B cell (primary cell): ENCODE data around the gene DGKE. TPM values are rescaled to one million over a fixed set of nuclear protein-coding genes. Genes with fewer than 3 reads are reported as not detected.

Source experiments
- ATAC-seq: fragments of 200-7000 bp; cut with Tn5 transposase; one replicate; pipeline ENCODE4 v1.10.0; 2021; ENCODE audit warnings: low read depth, mild to moderate bottlenecking, moderate number of reproducible peaks, moderate library complexity
- CTCF ChIA-PET: fragments of 350-600 bp; sonication (Branson Sonifier 250); formaldehyde crosslinking; loops from one replicate; lab custom pipeline; 2021; ENCODE audit warnings: antibody characterized with exemption, inconsistent platforms; lab: Charles Lee
- POLR2A ChIA-PET: fragments of 350-600 bp; sonication (Branson Sonifier 250); formaldehyde crosslinking; loops from one replicate; lab custom pipeline; 2021; ENCODE audit warnings: antibody characterized with exemption; lab: Charles Lee
- DNase-seq: peaks from one replicate; pipeline ENCODE4 v3.0.0; 2013
- H2AFZ ChIP-seq: 2 replicates; pipeline ENCODE4 v1.6.1; 2012; ENCODE audit warnings: mild to moderate bottlenecking, low read depth, low read length; ENCODE audit not compliant: insufficient read depth, poor library complexity, severe bottlenecking
- H3K27ac ChIP-seq, 2 donors: 1 replicate in 1 of 2; 2 replicates in 1 of 2; pipeline ENCODE4 v1.5.1; 2012 to 2013; ENCODE audit warnings: low read length in 2 of 2, mild to moderate bottlenecking in 2 of 2, moderate library complexity in 1 of 2
- H3K27me3 ChIP-seq, 4 experiments: fragments of 200-600 bp in 1 of 4; sonication (generic) in 1 of 4; replicated peaks in 1 of 4; 1 replicate in 2 of 4; 2 replicates in 2 of 4; pipeline versions ENCODE4 v1.6.1 to v1.7.0; 2013 to 2016; ENCODE audit warnings: low read length in 3 of 4, mild to moderate bottlenecking in 2 of 4, mixed read lengths in 1 of 4, moderate library complexity in 1 of 4; ENCODE audit not compliant: insufficient read depth in 4 of 4, control insufficient read depth in 3 of 4; ENCODE audit errors: control extremely low read depth in 1 of 4
- H3K36me3 ChIP-seq, 2 experiments: replicated peaks in 1 of 2; 1 replicate in 1 of 2; 2 replicates in 1 of 2; pipeline versions ENCODE4 v1.6.1 to v1.7.1; 2013; ENCODE audit warnings: low read length in 1 of 2; ENCODE audit not compliant: insufficient read depth in 2 of 2, control insufficient read depth in 1 of 2; ENCODE audit errors: control extremely low read depth in 1 of 2, extremely low read depth in 1 of 2
- H3K4me1 ChIP-seq, 2 donors: fragments of 200-600 bp in 1 of 2; sonication (generic) in 1 of 2; 1 replicate in 1 of 2; 2 replicates in 1 of 2; pipeline versions ENCODE4 v1.5.1 to v1.6.1; 2013 to 2017; ENCODE audit warnings: low read length in 2 of 2; ENCODE audit not compliant: control insufficient read depth in 2 of 2, insufficient read depth in 2 of 2
- H3K4me2 ChIP-seq: replicated peaks from 2 replicates; pipeline ENCODE3; 2012; ENCODE audit warnings: mild to moderate bottlenecking, low read depth, low read length; ENCODE audit not compliant: poor library complexity, severe bottlenecking
- H3K4me3 ChIP-seq, 5 experiments: fragments of 200-600 bp in 1 of 5; sonication (generic) in 1 of 5; 1 replicate in 3 of 5; 2 replicates in 2 of 5; pipeline versions ENCODE4 v1.5.1 to v1.7.0; 2011 to 2016; ENCODE audit warnings: low read length in 4 of 5, mild to moderate bottlenecking in 4 of 5, low read depth in 2 of 5, control low read depth in 1 of 5, moderate library complexity in 1 of 5; ENCODE audit not compliant: insufficient read depth in 1 of 5; ENCODE audit errors: control extremely low read depth in 1 of 5, extremely low read depth in 1 of 5
- H3K79me2 ChIP-seq: fragments of 200-600 bp; sonication (generic); one replicate; pipeline ENCODE4 v1.6.0; 2016; ENCODE audit warnings: low read length; ENCODE audit not compliant: control insufficient read depth, insufficient read depth
- H3K9ac ChIP-seq: fragments of 200-600 bp; sonication (generic); 2 replicates; pipeline ENCODE4 v1.6.1; 2017; ENCODE audit warnings: mild to moderate bottlenecking, low read length, moderate library complexity
- H3K9me3 ChIP-seq, 3 donors: one replicate each; pipeline versions ENCODE4 v1.6.1 to v1.7.1; 2013; ENCODE audit warnings: low read length in 2 of 3; ENCODE audit not compliant: control insufficient read depth in 2 of 3, insufficient read depth in 1 of 3; ENCODE audit errors: control extremely low read depth in 1 of 3
- H4K20me1 ChIP-seq: 2 replicates; pipeline ENCODE4 v1.6.0; 2012; ENCODE audit warnings: mild to moderate bottlenecking, low read length; ENCODE audit not compliant: insufficient read depth, control insufficient read depth, poor library complexity, severe bottlenecking
- H3K27ac Mint-ChIP-seq: one replicate; pipeline ENCODE4 v1.8.0; 2021; ENCODE audit warnings: mixed read lengths
- H3K27me3 Mint-ChIP-seq: one replicate; pipeline ENCODE4 v1.8.0; 2021; ENCODE audit warnings: mixed read lengths
- H3K4me1 Mint-ChIP-seq: one replicate; pipeline ENCODE4 v1.8.0; 2021; ENCODE audit warnings: mixed read lengths
- H3K4me3 Mint-ChIP-seq: one replicate; pipeline ENCODE4 v1.8.0; 2021; ENCODE audit warnings: mixed read lengths
- H3K9me3 Mint-ChIP-seq: one replicate; pipeline ENCODE4 v1.8.0; 2022; ENCODE audit warnings: mixed read lengths; ENCODE audit not compliant: insufficient read depth
- CTCF ChIP-seq: fragments of 200-600 bp; IDR thresholded peaks from one replicate; pipeline ENCODE4 v1.8.0; 2022; ENCODE audit warnings: antibody characterized with exemption, mild to moderate bottlenecking
- EZH2 ChIP-seq: IDR thresholded peaks from 2 replicates; pipeline ENCODE4 v1.6.1; 2012; ENCODE audit warnings: borderline replicate concordance, low read depth, mild to moderate bottlenecking, moderate library complexity, low read length; ENCODE audit not compliant: insufficient read depth, poor library complexity, severe bottlenecking
- WGBS: methylation state at CpG from one replicate; pipeline ENCODE4 v1.1.5; 2013; ENCODE audit warnings: missing lambda C conversion rate; ENCODE audit not compliant: insufficient coverage; 5-methylcytosine and 5-hydroxymethylcytosine counted together
- intact Hi-C: fragments of 100-400 bp; cut with micrococcal nuclease; formaldehyde crosslinking; loops from one replicate; pipeline ENCODE4 v1.10.0; 2022
- polyA plus RNA-seq: library from polyadenylated mRNA; depleted of rRNA; stranded (reverse); fragments of >200 nt; gene quantifications from 2 replicates; pipeline ENCODE4 v1.2.3, GENCODE V29; 2012
- total RNA-seq, 2 donors: library from RNA; stranded (reverse); fragments of 120-200 nt in 1 of 2; gene quantifications; 1 replicate in 1 of 2; 2 replicates in 1 of 2; pipeline versions ENCODE4 v1.2.3 to v1.2.4, GENCODE V29; 2013 to 2022

Gene DGKE
- total and polyA plus RNA-seq, 2 donors (not counting 1 experiment from before 2014, with no cell fraction given): 8.9 to 28.1 TPM

GRCh38 chr17:56883616-56884015 is 49.7 kb downstream of the DGKE start:
- ChIA-PET CTCF (no interaction called here), POLR2A (no interaction called here)
- H3K4me1 ChIP-seq: peaks cover 0 to 3% of the 10 kb centered on the region in 2 donors
- no peaks in the 10 kb centered on the region for H3K27me3 ChIP-seq
- intact Hi-C loops: no loop called here
- peaks cover 0 to 13% (median 13%) of the 10 kb centered on the region in 3 donors for H3K9me3 ChIP-seq
- H3K9me3 Mint-ChIP-seq: peaks cover 5% of the 10 kb centered on the region
- H3K36me3 ChIP-seq: peaks cover 3 to 25% of the 10 kb centered on the region in 2 experiments
- no peaks in the 10 kb centered on the region for H3K79me2 ChIP-seq
- no peak overlapping the region for H3K27ac Mint-ChIP-seq
- no peak overlapping the region for H3K9ac ChIP-seq
- H4K20me1 ChIP-seq: no peaks in the 10 kb centered on the region
- H3K27ac ChIP-seq: no peak overlapping the region
- no peak overlapping the region for H3K4me3 Mint-ChIP-seq
- no peak overlapping the region for H3K4me2 ChIP-seq
- H2AFZ ChIP-seq: no peak overlapping the region
- H3K27me3 Mint-ChIP-seq: no peaks in the 10 kb centered on the region
- WGBS: no CpG with 5 or more reads among the region's 1 CpG
- H3K4me3 ChIP-seq: no peak overlapping the region
- DNase-seq (no peak), ATAC-seq (no peak)
- H3K4me1 Mint-ChIP-seq: peaks cover 2% of the 10 kb centered on the region
- TF ChIP-seq CTCF (no peak), EZH2 (no peak)

GRCh38 chr17:56884483-56885311 is 50.7 kb downstream of the DGKE start:
- intact Hi-C loops: no loop called here
- Mint-ChIP-seq H3K4me1 (peaks cover 2% of the 10 kb centered on the region), H3K27ac (no peak overlapping the region)

More at GRCh38 chr17:56884483-56885311, 50.7 kb downstream of the DGKE start:
- no peaks in the 10 kb centered on the region for H3K27me3 Mint-ChIP-seq
- ATAC-seq (no peak), DNase-seq (no peak)
- ChIA-PET CTCF (interaction anchor here (0.6 to 1.4 kb wide), 3 partner anchors 55 to 64 kb away, joined by 3 to 6 read pairs (median 3); no protein-coding TSS in a partner anchor), POLR2A (no interaction called here)
- Histone ChIP-seq H4K20me1 (no peaks in the 10 kb centered on the region), H3K79me2 (no peaks in the 10 kb centered on the region), H3K4me1 (peaks cover 0 to 3% of the 10 kb centered on the region in 2 donors), H3K9me3 (peaks cover 0 to 15% (median 14%) of the 10 kb centered on the region in 3 donors), H3K36me3 (peaks cover 4 to 36% of the 10 kb centered on the region in 2 experiments), H3K4me3 (no peak overlapping the region), H2AFZ (no peak overlapping the region), H3K27ac (no peak overlapping the region), H3K9ac (no peak overlapping the region), H3K27me3 (no peaks in the 10 kb centered on the region), H3K4me2 (no peak overlapping the region)
- peaks cover 5% of the 10 kb centered on the region for H3K9me3 Mint-ChIP-seq
- TF ChIP-seq CTCF: no peak
- TF ChIP-seq EZH2: no peak
- H3K4me3 Mint-ChIP-seq: no peak overlapping the region
- 79% methylated on average over 2 of the region's 6 CpGs for WGBS
